Measurements from ENCODE around the gene TERC. TPM values are rescaled to one million over a fixed set of nuclear protein-coding genes. Genes with fewer than 3 reads are reported as not detected.

The TERC gene
- polyA plus RNA-seq, 1 donor: 0.35 TPM

Other genes starting within 250 kb of the TERC start
- gene MECOM, start 101.3 kb downstream of the TERC start, polyA plus RNA-seq (ENCODE audit: insufficient read length): 192 TPM
- gene ACTRT3, start 4.5 kb upstream of the TERC start, polyA plus RNA-seq (ENCODE audit: insufficient read length): 4.2 TPM
- gene MYNN, start 8.3 kb upstream of the TERC start, polyA plus RNA-seq (ENCODE audit: insufficient read length): 31.3 TPM
- gene LRRIQ4, start 47.8 kb upstream of the TERC start, polyA plus RNA-seq (ENCODE audit: insufficient read length): 0.12 TPM
- 18.1 TPM for gene LRRC34, start 47.8 kb upstream of the TERC start, polyA plus RNA-seq (ENCODE audit: insufficient read length)
- 0.38 TPM for gene LRRC31, start 104.9 kb upstream of the TERC start, polyA plus RNA-seq (ENCODE audit: insufficient read length)
- not detected for gene SAMD7, start 146.5 kb upstream of the TERC start, polyA plus RNA-seq (ENCODE audit: insufficient read length)
- gene SEC62, start 201.7 kb upstream of the TERC start, polyA plus RNA-seq (ENCODE audit: insufficient read length): 199 TPM

All from left kidney (tissue), 1 donor.